ENCODE data around the gene AFG1L. TPM values are rescaled to one million over a fixed set of nuclear protein-coding genes. Genes with fewer than 3 reads are reported as not detected.
"Not testable (repeated sequence)": the region's sequence is repeated elsewhere in the genome, so short reads cannot be mapped to it uniquely, and the experiment has no call there.

AFG1L gene
- total RNA-seq, 1 donor from 2014 or later: 8.8 TPM

GRCh38 chr6:108535114-108535742 is 240.4 kb downstream of the AFG1L start:
- DNase-seq (ENCODE audit: low spot score) (no peak), ATAC-seq (no peak)
- intact Hi-C loops (cut with DNase I): no loop called here

GRCh38 chr6:108535920-108536535 is 241.2 kb downstream of the AFG1L start:
- DNase-seq (ENCODE audit: low spot score); intact Hi-C loops (cut with DNase I); ATAC-seq: not testable (repeated sequence)

- ATAC-seq (peak; percentile 85), DNase-seq (ENCODE audit: low spot score) (peak; percentile 80)
- intact Hi-C loops (cut with DNase I): loop anchor here (5.0 to 10.0 kb wide), 3 partner anchors 350 to 1360 kb away; no protein-coding TSS in a partner anchor
Observed at GRCh38 chr6:108541843-108542759, 247.2 kb downstream of the AFG1L start.

- ATAC-seq (no peak), DNase-seq (ENCODE audit: low spot score) (no peak)
- intact Hi-C loops (cut with DNase I): loop anchor here (5.0 to 10.0 kb wide), 3 partner anchors 349 to 1359 kb away; no protein-coding TSS in a partner anchor
Observed at GRCh38 chr6:108543175-108543940, 248.5 kb downstream of the AFG1L start.

- DNase-seq (ENCODE audit: low spot score) (no peak), ATAC-seq (no peak)
- intact Hi-C loops (cut with DNase I): loop anchor here (5.0 to 10.0 kb wide), 3 partner anchors 348 to 1358 kb away; no protein-coding TSS in a partner anchor
Observed at GRCh38 chr6:108544606-108545005, 249.8 kb downstream of the AFG1L start.

- intact Hi-C loops (cut with DNase I): loop anchor here (10.0 kb wide), 1 partner anchor 528 kb away; no protein-coding TSS in a partner anchor
- no peak for DNase-seq (ENCODE audit: low spot score)
- no peak for ATAC-seq
Observed at GRCh38 chr6:108546079-108547049, 251.5 kb downstream of the AFG1L start.

- ATAC-seq (no peak), DNase-seq (ENCODE audit: low spot score) (no peak)
- intact Hi-C loops (cut with DNase I): loop anchor here (10.0 kb wide), 1 partner anchor 526 kb away; no protein-coding TSS in a partner anchor
Observed at GRCh38 chr6:108549241-108549640, 254.4 kb downstream of the AFG1L start.

GRCh38 chr6:108549741-108550140 is 254.9 kb downstream of the AFG1L start:
- ATAC-seq (no peak), DNase-seq (ENCODE audit: low spot score) (no peak)
- intact Hi-C loops (cut with DNase I): loop anchor here (5.0 to 10.0 kb wide), 3 partner anchors 233 to 995 kb away; no protein-coding TSS in a partner anchor

GRCh38 chr6:108550256-108550655 is 255.4 kb downstream of the AFG1L start:
- intact Hi-C loops (cut with DNase I): loop anchor here (5.0 to 10.0 kb wide), 2 partner anchors 232 to 995 kb away; no protein-coding TSS in a partner anchor
- ATAC-seq (no peak), DNase-seq (ENCODE audit: low spot score) (no peak)

- intact Hi-C loops (cut with DNase I): loop anchor here (5.0 to 10.0 kb wide), 2 partner anchors 282 to 989 kb away; no protein-coding TSS in a partner anchor
- no peak for ATAC-seq
- DNase-seq (ENCODE audit: low spot score): no peak
Observed at GRCh38 chr6:108555399-108556052, 260.7 kb downstream of the AFG1L start.

- DNase-seq (ENCODE audit: low spot score): no peak
- intact Hi-C loops (cut with DNase I): loop anchor here (5.0 to 10.0 kb wide), 2 partner anchors 281 to 989 kb away; no protein-coding TSS in a partner anchor
- ATAC-seq: no peak
Observed at GRCh38 chr6:108556250-108556649, 261.4 kb downstream of the AFG1L start.

- intact Hi-C loops (cut with DNase I): loop anchor here (5.0 to 10.0 kb wide), 2 partner anchors 280 to 988 kb away; no protein-coding TSS in a partner anchor
- no peak for DNase-seq (ENCODE audit: low spot score)
Observed at GRCh38 chr6:108556866-108557493, 262.1 kb downstream of the AFG1L start.

GRCh38 chr6:108557494-108558371 is 262.9 kb downstream of the AFG1L start:
- intact Hi-C loops (cut with DNase I): loop anchor here (5.0 to 10.0 kb wide), 2 partner anchors 280 to 987 kb away; no protein-coding TSS in a partner anchor
- peak; percentile 18 for ATAC-seq
- no peak for DNase-seq (ENCODE audit: low spot score)

More at GRCh38 chr6:108556866-108557493, 262.1 kb downstream of the AFG1L start:
- ATAC-seq: no peak

GRCh38 chr6:108558372-108559096 is 263.7 kb downstream of the AFG1L start:
- intact Hi-C loops (cut with DNase I): loop anchor here (5.0 to 10.0 kb wide), 2 partner anchors 279 to 986 kb away; no protein-coding TSS in a partner anchor
- DNase-seq (ENCODE audit: low spot score) (peak; percentile 99), ATAC-seq (peak; percentile 87)
